HepG2 (cell line): Measurements from ENCODE around the gene IL1R1. TPM values are rescaled to one million over a fixed set of nuclear protein-coding genes. Genes with fewer than 3 reads are reported as not detected.

Experiments used
- ATF1 ChIP-seq: IDR thresholded peaks from 2 replicates; pipeline ENCODE4 v1.6.1; 2016; ENCODE audit warnings: mild to moderate bottlenecking, control low read depth
- CBX1 ChIP-seq: IDR thresholded peaks from one replicate; pipeline ENCODE4 v1.6.1; 2016; ENCODE audit warnings: antibody characterized with exemption, low read depth
- FOXP1 ChIP-seq, 2 experiments: fragments of 450-650 bp in 1 of 2; IDR thresholded peaks; 2 replicates each; pipeline ENCODE4 v1.6.1; 2017 to 2018; ENCODE audit warnings: antibody characterized with exemption in 1 of 2
- GABPA ChIP-seq, 2 experiments: IDR thresholded peaks; 2 replicates each; pipeline ENCODE4 v1.6.1; 2011 to 2016; ENCODE audit warnings: low read depth in 2 of 2, low read length in 1 of 2, missing biosample characterization in 1 of 2, missing genetic modification characterization in 1 of 2
- KDM5B ChIP-seq: sonication (generic); formaldehyde crosslinking; IDR thresholded peaks from 2 replicates; pipeline ENCODE4 v1.4.0; 2020; ENCODE audit warnings: missing genetic modification reagents, mild to moderate bottlenecking, borderline replicate concordance
- MIXL1 ChIP-seq: IDR thresholded peaks from 2 replicates; pipeline ENCODE4 v1.6.1; 2016
- NCOA2 ChIP-seq: sonication (generic); formaldehyde crosslinking; IDR thresholded peaks from 2 replicates; pipeline ENCODE4 v1.8.0; 2022; ENCODE audit warnings: inconsistent platforms
- SMARCE1 ChIP-seq: fragments of 450-650 bp; IDR thresholded peaks from 2 replicates; pipeline ENCODE4 v1.6.1; 2017; ENCODE audit warnings: borderline replicate concordance
- SNAPC2 ChIP-seq: sonication (generic); formaldehyde crosslinking; IDR thresholded peaks from 2 replicates; pipeline ENCODE4 v1.8.1; 2022; ENCODE audit warnings: mild to moderate bottlenecking, missing genetic modification reagents
- TRIM24 ChIP-seq: sonication (generic); formaldehyde crosslinking; IDR thresholded peaks from 2 replicates; pipeline ENCODE4 v1.8.0; 2022; ENCODE audit warnings: mild to moderate bottlenecking, missing genetic modification reagents
- WIZ ChIP-seq: sonication (generic); formaldehyde crosslinking; IDR thresholded peaks from 2 replicates; pipeline ENCODE4 v1.5.1; 2020; ENCODE audit warnings: mild to moderate bottlenecking, missing genetic modification reagents
- ZNF432 ChIP-seq: sonication (generic); formaldehyde crosslinking; IDR thresholded peaks from 2 replicates; pipeline ENCODE4 v1.5.0; 2020; ENCODE audit warnings: missing genetic modification reagents, mild to moderate bottlenecking, borderline replicate concordance
- ZNF549 ChIP-seq: sonication (generic); formaldehyde crosslinking; IDR thresholded peaks from 2 replicates; pipeline ENCODE4 v1.5.0; 2020; ENCODE audit warnings: missing genetic modification reagents
- ZNF83 ChIP-seq: sonication (generic); formaldehyde crosslinking; IDR thresholded peaks from 2 replicates; pipeline ENCODE4 v1.4.0; 2020; ENCODE audit warnings: missing genetic modification reagents, mild to moderate bottlenecking, borderline replicate concordance
- polyA plus RNA-seq, 8 experiments: library from polyadenylated mRNA; depleted of rRNA in 3 of 8; stranded (reverse) in 7 of 8; unstranded in 1 of 8; fragments of >200 nt; fragmentation: Illumina TruSeq in 4 of 8; extraction: Trizol in 4 of 8; gene quantifications; 2 replicates each; pipeline versions ENCODE4 v1.2.1 to v1.2.3, GENCODE V29; 2011 to 2016; ENCODE audit warnings: low read depth in 4 of 8, missing spikeins in 1 of 8, mixed read lengths in 1 of 8; ENCODE audit not compliant: insufficient read depth in 1 of 8
- total RNA-seq, 5 experiments: library from RNA; depleted of rRNA; stranded (reverse); fragments of >200 nt; fragmentation: Illumina TruSeq; extraction: Trizol; gene quantifications; 2 replicates each; pipeline ENCODE4 v1.2.3, GENCODE V29; 2016; ENCODE audit warnings: low read depth in 1 of 5
- TF ChIP-seq, protein P1 (sequence below): sonication (generic); formaldehyde crosslinking; IDR thresholded peaks from 2 replicates; pipeline ENCODE4 v1.8.1; 2023; ENCODE audit warnings: missing genetic modification reagents, mild to moderate bottlenecking, borderline replicate concordance
- TF ChIP-seq, protein P2 (sequence below): sonication (generic); formaldehyde crosslinking; IDR thresholded peaks from 2 replicates; pipeline ENCODE4 v1.5.0; 2020; ENCODE audit warnings: missing genetic modification reagents
- TF ChIP-seq, protein P3 (sequence below): sonication (generic); formaldehyde crosslinking; IDR thresholded peaks from 2 replicates; pipeline ENCODE4 v1.4.0; 2020; ENCODE audit warnings: missing genetic modification reagents, mild to moderate bottlenecking, borderline replicate concordance
- TF ChIP-seq, protein P4 (sequence below): sonication (generic); formaldehyde crosslinking; IDR thresholded peaks from 2 replicates; pipeline ENCODE4 v1.4.0; 2020; ENCODE audit warnings: missing genetic modification reagents
- TF ChIP-seq, protein P5 (sequence below): sonication (generic); formaldehyde crosslinking; IDR thresholded peaks from 2 replicates; pipeline ENCODE4 v1.5.0; 2020; ENCODE audit warnings: missing genetic modification reagents
- TF ChIP-seq, protein P6 (sequence below): IDR thresholded peaks from 2 replicates; pipeline ENCODE4 v1.6.1; 2018; ENCODE audit warnings: missing genetic modification reagents
- TF ChIP-seq, protein P7 (sequence below): sonication (generic); formaldehyde crosslinking; conservative IDR thresholded peaks from 2 replicates; pipeline ENCODE4 v1.4.0; 2020; ENCODE audit warnings: missing genetic modification reagents

The IL1R1 gene
- total and polyA plus RNA-seq, 2 of the 13 experiments (the other 11 are each of a cell fraction or from before 2014, with no cell fraction given), result 38.0 to 93.1 TPM

DNA sequence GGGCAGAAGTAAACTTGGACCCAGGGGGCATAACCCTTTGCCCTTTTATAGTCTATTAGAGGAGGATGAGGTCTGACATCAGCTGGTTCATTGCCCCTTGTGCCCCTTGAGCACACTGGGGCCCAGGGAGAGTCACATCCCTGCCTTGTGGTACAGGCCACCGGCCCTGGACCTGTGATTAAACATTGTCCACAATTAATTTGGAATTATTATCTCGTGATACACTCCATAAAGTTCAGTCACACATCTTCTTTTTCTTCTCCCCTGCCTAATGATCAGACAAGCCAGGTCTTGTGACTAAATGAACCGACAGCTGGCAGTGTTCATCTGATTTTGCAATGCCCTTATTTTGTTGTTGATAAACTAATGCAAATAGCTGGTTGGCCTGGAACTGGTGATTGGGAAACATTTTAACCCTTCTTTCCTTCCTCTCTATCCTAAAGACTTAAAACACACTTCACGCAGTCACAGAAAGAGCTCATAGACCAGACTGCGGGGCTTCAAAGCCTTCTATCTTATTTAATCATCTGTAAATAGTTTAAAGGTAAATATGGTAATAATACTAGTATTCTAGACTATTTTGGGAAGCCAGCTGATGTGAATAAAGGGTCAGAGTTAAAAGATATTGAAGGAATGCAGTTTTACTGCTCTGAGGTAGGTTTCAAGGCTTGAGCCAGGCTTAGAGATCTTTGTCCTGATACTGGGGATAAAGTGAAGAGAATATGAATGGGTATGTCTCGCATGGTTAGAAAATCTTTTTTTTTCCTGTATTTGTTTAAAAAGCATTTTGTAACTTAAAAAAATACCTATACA lies 13.4 kb downstream of the IL1R1 start (continued):
- TF ChIP-seq GABPA (IDR thresholded peaks at IDR 0.05; ENCODE audit: low read depth, low read length) (no peak), GABPA (CRISPR knock-in tag; IDR thresholded peaks at IDR 0.05; ENCODE audit: low read depth) (peak; percentile 29; the same call in 1 of the 2 replicates), SMARCE1 (no peak), NCOA2 (CRISPR knock-in tag) (peak; percentile 99), FOXP1 (IDR thresholded peaks at IDR 0.05) (peak; percentile 98), FOXP1 (CRISPR knock-in tag; IDR thresholded peaks at IDR 0.05) (peak; percentile 99), ZNF549 (CRISPR knock-in tag) (no peak), ZNF432 (no peak), WIZ (no peak), ATF1 (peak; percentile 87), MIXL1 (CRISPR knock-in tag) (peak; percentile 84), TRIM24 (CRISPR knock-in tag) (no peak), SNAPC2 (CRISPR knock-in tag) (peak; percentile 87; the same call in 1 of the 2 replicates), CBX1 (no peak), KDM5B (CRISPR knock-in tag) (no peak), ZNF83 (CRISPR knock-in tag) (no peak)
- TF ChIP-seq, protein P1, sequence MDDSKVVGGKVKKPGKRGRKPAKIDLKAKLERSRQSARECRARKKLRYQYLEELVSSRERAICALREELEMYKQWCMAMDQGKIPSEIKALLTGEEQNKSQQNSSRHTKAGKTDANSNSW, result no peak; the same call in 1 of the 2 replicates
- TF ChIP-seq, protein P2, sequence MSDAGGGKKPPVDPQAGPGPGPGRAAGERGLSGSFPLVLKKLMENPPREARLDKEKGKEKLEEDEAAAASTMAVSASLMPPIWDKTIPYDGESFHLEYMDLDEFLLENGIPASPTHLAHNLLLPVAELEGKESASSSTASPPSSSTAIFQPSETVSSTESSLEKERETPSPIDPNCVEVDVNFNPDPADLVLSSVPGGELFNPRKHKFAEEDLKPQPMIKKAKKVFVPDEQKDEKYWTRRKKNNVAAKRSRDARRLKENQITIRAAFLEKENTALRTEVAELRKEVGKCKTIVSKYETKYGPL (CRISPR knock-in tag), result no peak
- TF ChIP-seq, protein P3, sequence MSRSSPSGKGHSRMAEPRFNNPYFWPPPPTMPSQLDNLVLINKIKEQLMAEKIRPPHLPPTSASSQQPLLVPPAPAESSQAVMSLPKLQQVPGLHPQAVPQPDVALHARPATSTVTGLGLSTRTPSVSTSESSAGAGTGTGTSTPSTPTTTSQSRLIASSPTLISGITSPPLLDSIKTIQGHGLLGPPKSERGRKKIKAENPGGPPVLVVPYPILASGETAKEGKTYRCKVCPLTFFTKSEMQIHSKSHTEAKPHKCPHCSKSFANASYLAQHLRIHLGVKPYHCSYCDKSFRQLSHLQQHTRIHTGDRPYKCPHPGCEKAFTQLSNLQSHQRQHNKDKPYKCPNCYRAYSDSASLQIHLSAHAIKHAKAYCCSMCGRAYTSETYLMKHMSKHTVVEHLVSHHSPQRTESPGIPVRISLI (CRISPR knock-in tag), result peak; percentile 83
- TF ChIP-seq, protein P4, sequence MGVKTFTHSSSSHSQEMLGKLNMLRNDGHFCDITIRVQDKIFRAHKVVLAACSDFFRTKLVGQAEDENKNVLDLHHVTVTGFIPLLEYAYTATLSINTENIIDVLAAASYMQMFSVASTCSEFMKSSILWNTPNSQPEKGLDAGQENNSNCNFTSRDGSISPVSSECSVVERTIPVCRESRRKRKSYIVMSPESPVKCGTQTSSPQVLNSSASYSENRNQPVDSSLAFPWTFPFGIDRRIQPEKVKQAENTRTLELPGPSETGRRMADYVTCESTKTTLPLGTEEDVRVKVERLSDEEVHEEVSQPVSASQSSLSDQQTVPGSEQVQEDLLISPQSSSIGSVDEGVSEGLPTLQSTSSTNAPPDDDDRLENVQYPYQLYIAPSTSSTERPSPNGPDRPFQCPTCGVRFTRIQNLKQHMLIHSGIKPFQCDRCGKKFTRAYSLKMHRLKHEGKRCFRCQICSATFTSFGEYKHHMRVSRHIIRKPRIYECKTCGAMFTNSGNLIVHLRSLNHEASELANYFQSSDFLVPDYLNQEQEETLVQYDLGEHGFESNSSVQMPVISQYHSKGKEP (CRISPR knock-in tag), result no peak
- TF ChIP-seq, protein P5, sequence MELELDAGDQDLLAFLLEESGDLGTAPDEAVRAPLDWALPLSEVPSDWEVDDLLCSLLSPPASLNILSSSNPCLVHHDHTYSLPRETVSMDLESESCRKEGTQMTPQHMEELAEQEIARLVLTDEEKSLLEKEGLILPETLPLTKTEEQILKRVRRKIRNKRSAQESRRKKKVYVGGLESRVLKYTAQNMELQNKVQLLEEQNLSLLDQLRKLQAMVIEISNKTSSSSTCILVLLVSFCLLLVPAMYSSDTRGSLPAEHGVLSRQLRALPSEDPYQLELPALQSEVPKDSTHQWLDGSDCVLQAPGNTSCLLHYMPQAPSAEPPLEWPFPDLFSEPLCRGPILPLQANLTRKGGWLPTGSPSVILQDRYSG, result no peak
- TF ChIP-seq, protein P6, sequence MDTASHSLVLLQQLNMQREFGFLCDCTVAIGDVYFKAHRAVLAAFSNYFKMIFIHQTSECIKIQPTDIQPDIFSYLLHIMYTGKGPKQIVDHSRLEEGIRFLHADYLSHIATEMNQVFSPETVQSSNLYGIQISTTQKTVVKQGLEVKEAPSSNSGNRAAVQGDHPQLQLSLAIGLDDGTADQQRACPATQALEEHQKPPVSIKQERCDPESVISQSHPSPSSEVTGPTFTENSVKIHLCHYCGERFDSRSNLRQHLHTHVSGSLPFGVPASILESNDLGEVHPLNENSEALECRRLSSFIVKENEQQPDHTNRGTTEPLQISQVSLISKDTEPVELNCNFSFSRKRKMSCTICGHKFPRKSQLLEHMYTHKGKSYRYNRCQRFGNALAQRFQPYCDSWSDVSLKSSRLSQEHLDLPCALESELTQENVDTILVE, result peak; percentile 87
- TF ChIP-seq, protein P7, sequence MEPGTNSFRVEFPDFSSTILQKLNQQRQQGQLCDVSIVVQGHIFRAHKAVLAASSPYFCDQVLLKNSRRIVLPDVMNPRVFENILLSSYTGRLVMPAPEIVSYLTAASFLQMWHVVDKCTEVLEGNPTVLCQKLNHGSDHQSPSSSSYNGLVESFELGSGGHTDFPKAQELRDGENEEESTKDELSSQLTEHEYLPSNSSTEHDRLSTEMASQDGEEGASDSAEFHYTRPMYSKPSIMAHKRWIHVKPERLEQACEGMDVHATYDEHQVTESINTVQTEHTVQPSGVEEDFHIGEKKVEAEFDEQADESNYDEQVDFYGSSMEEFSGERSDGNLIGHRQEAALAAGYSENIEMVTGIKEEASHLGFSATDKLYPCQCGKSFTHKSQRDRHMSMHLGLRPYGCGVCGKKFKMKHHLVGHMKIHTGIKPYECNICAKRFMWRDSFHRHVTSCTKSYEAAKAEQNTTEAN (CRISPR knock-in tag), result no peak; the same call in none of the 2 replicates
